ENCODE measurements around the gene KAT14.
"Not testable (repeated sequence)": the region's sequence is repeated elsewhere in the genome, so short reads cannot be mapped to it uniquely, and the experiment has no call there.

Gene KAT14

DNA sequence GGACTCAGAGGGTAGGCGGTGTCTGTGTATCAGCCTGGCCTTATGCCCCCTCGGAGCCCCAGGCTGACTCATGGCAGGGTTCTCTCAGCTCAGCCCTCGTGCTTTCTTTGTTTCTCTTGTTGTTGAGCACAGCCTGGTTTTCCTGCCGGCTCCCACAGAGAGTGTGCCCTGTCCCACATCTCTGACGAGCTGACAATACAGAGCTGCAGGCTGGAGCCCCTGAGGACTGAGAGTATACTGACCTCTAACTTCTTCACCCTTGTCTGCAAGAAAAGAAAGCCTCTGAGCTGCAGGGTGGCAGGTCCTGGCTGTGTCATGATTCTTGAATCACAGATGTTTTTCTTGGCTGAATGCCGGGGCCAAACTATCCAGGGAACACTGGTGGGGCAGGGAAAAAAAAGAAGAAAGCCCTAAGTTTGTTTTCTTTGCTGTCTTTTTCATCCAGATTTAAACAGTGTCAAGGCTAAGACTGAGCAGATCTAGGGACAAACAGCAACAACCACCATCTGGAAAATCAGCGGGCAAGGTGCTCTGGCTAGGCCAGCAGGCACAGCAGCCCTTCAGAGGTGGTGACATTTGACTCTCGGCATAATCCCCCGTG is 87.4 kb downstream of the KAT14 start:
- DNase-seq = no peak

DNA sequence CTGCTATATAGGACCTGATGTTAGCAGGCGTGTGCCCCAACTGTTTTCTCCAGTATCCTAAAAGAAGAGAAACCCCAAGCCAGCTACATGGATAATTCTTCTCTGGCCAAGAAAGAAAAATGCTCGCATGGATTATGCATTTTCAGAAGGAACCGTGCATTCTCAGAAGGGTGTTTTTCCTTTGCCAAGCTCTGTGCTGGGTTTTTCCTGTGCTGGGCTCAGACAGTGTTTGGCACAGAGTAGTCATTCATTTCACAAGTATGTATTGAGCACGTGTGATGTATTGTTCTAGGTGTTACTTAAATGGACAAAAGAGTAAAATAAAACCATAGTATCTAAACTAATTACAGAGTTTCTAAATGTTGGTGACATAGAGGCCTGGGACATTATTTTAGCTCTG is 88.0 kb downstream of the KAT14 start:
- no peak for DNase-seq

DNA sequence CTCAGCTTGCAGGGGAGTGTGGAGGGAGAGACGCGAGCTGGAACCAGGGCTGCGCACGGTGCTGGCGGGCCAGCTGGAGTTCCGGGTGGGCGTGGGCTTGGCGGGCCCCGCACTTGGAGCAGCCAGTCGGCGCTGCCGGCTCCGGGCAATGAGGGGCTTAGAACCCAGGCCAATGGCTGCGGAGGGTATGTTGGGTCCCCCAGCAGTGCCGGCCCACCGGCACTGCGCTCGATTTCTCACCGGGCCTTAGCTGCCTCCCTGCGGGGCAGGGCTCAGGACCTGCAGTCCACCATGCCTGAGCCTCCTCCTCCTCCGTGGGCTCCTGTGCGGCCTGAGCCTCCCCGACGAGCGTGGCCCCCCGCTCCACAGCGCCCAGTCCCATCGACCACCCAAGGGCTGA is 89.1 kb downstream of the KAT14 start:
- not testable (repeated sequence) for DNase-seq

DNA sequence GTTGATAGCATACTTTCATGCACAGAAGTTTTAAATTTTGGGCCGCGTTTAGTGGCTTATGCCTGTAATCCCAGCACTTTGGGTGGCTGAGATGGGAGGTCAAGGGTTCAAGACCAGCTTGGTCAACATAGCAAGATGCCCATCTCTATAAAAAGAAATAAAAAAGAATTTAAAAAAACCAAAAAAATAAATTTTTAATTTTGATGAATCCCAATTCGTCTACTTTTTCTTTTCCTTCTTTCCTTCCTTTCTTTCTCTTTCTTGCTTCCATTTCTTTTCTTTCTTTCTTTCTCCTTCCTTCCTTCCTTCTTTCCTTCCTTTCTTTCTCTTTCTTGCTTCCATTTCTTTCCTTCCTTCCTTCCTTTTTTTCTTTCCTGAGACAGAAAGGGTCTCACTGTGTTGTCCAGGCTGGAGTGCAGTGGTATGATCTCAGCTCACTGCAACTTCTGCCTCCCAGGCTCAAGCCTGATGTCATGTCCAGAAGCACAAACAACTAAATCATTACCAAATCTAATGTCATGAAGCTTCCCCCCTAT is 95.8 kb downstream of the KAT14 start:
- DNase-seq = no peak

Measured in Kasumi-1 (cell line).